Neural progenitor cell (in vitro differentiated cells): ENCODE results near the gene MRPL50. TPM values are rescaled to one million over a fixed set of nuclear protein-coding genes. Genes with fewer than 3 reads are reported as not detected.

ENCODE experiments used
- DNase-seq: peaks from one replicate; pipeline ENCODE4 v3.0.0-alpha.2; 2016; ENCODE audit warnings: low spot score
- H2AFZ ChIP-seq: fragments of 200-600 bp; sonication (generic); replicated peaks from 2 replicates; pipeline ENCODE4 v1.6.1; 2016; ENCODE audit warnings: antibody characterized with exemption
- H3F3A ChIP-seq: fragments of 200-600 bp; sonication (generic); 2 replicates; pipeline ENCODE4 v1.6.1; 2016; ENCODE audit warnings: antibody characterized with exemption, low read depth
- H3K27ac ChIP-seq: fragments of 200-600 bp; sonication (generic); 2 replicates; pipeline ENCODE4 v1.5.1; 2016; ENCODE audit warnings: mild to moderate bottlenecking
- H3K27me3 ChIP-seq: fragments of 200-600 bp; sonication (generic); 2 replicates; pipeline ENCODE4 v1.6.1; 2016; ENCODE audit warnings: mild to moderate bottlenecking, moderate library complexity
- H3K36me3 ChIP-seq: fragments of 200-600 bp; sonication (generic); 2 replicates; pipeline ENCODE4 v1.5.1; 2016
- H3K4me1 ChIP-seq: fragments of 200-600 bp; sonication (generic); 2 replicates; pipeline ENCODE4 v1.6.1; 2016; ENCODE audit warnings: mixed run types
- H3K4me2 ChIP-seq: fragments of 200-600 bp; sonication (generic); 2 replicates; pipeline ENCODE4 v1.6.1; 2016
- H3K4me3 ChIP-seq: fragments of 200-600 bp; sonication (generic); 2 replicates; pipeline ENCODE4 v1.5.1; 2016
- H3K79me2 ChIP-seq: fragments of 200-600 bp; sonication (generic); 2 replicates; pipeline ENCODE4 v1.6.1; 2016; ENCODE audit warnings: low read depth
- H3K9ac ChIP-seq: fragments of 200-600 bp; sonication (generic); 2 replicates; pipeline ENCODE4 v1.6.1; 2016
- H3K9me3 ChIP-seq: fragments of 200-600 bp; sonication (generic); 2 replicates; pipeline ENCODE4 v1.5.1; 2016; ENCODE audit warnings: low read depth
- H4K20me1 ChIP-seq: fragments of 200-600 bp; sonication (generic); 2 replicates; pipeline ENCODE4 v1.6.1; 2016; ENCODE audit warnings: low read depth
- H3K27ac Mint-ChIP-seq: 3 replicates; pipeline ENCODE4 v1.8.0; 2021; ENCODE audit warnings: mixed read lengths
- H3K27me3 Mint-ChIP-seq: 2 replicates; pipeline ENCODE4 v1.8.0; 2022; ENCODE audit warnings: low read depth, mild to moderate bottlenecking, inconsistent platforms, moderate library complexity, mixed read lengths; ENCODE audit not compliant: insufficient read depth
- H3K36me3 Mint-ChIP-seq: 3 replicates; pipeline ENCODE4 v1.8.0; 2021; ENCODE audit warnings: mixed read lengths
- H3K4me1 Mint-ChIP-seq: 3 replicates; pipeline ENCODE4 v1.8.0; 2021; ENCODE audit warnings: mixed read lengths
- H3K4me3 Mint-ChIP-seq: 3 replicates; pipeline ENCODE4 v1.8.0; 2021; ENCODE audit warnings: mild to moderate bottlenecking, moderate library complexity, mixed read lengths
- H3K9me3 Mint-ChIP-seq: 3 replicates; pipeline ENCODE4 v1.8.0; 2020; ENCODE audit warnings: mixed read lengths
- EZH2 ChIP-seq: fragments of 200-600 bp; sonication (generic); IDR thresholded peaks from 2 replicates; pipeline ENCODE4 v1.6.1; 2017; ENCODE audit warnings: antibody characterized with exemption, mild to moderate bottlenecking, moderate library complexity
- EZH2phosphoT487 ChIP-seq: fragments of 200-600 bp; sonication (generic); IDR thresholded peaks from 2 replicates; pipeline ENCODE4 v1.6.1; 2017; ENCODE audit warnings: antibody characterized with exemption
- total RNA-seq: library from RNA; depleted of rRNA; stranded (reverse); fragments of >200 nt; gene quantifications from 2 replicates; pipeline ENCODE4 v1.2.3, GENCODE V29; 2015; ENCODE audit warnings: low replicate concordance
- TF ChIP-seq, protein P1 (sequence below): fragments of 200-600 bp; sonication (generic); IDR thresholded peaks from 2 replicates; pipeline ENCODE4 v1.5.1; 2017; ENCODE audit warnings: antibody characterized with exemption, mild to moderate bottlenecking

MRPL50 gene
- total RNA-seq, 1 donor from 2014 or later, result 42.7 TPM

- no peak within 1 kb of the TSS for H3K27ac ChIP-seq
- Mint-ChIP-seq H3K36me3 (no peaks in the 10 kb centered on the region), H3K27me3 (peaks cover 2% of the 10 kb centered on the region), H3K4me3 (no peak within 1 kb of the TSS), H3K4me1 (no peaks in the 10 kb centered on the region), H3K27ac (no peak within 1 kb of the TSS), H3K9me3 (no peaks in the 10 kb centered on the region)
- no peak within 1 kb of the TSS for H3K9ac ChIP-seq
- no peak for TF ChIP-seq EZH2phosphoT487
- TF ChIP-seq, protein P1, sequence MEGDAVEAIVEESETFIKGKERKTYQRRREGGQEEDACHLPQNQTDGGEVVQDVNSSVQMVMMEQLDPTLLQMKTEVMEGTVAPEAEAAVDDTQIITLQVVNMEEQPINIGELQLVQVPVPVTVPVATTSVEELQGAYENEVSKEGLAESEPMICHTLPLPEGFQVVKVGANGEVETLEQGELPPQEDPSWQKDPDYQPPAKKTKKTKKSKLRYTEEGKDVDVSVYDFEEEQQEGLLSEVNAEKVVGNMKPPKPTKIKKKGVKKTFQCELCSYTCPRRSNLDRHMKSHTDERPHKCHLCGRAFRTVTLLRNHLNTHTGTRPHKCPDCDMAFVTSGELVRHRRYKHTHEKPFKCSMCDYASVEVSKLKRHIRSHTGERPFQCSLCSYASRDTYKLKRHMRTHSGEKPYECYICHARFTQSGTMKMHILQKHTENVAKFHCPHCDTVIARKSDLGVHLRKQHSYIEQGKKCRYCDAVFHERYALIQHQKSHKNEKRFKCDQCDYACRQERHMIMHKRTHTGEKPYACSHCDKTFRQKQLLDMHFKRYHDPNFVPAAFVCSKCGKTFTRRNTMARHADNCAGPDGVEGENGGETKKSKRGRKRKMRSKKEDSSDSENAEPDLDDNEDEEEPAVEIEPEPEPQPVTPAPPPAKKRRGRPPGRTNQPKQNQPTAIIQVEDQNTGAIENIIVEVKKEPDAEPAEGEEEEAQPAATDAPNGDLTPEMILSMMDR, result no peak
- no peak for TF ChIP-seq EZH2
- no peaks in the 10 kb centered on the region for H3K27me3 ChIP-seq
- H4K20me1 ChIP-seq, result no peaks in the 10 kb centered on the region
- no peak for DNase-seq
- no peak within 1 kb of the TSS for H3K4me3 ChIP-seq
- H3K4me1 ChIP-seq, result no peaks in the 10 kb centered on the region
- H3K9me3 ChIP-seq, result no peaks in the 10 kb centered on the region
- no peak within 1 kb of the TSS for H2AFZ ChIP-seq
- no peaks in the 10 kb centered on the region for H3F3A ChIP-seq
- no peaks in the 10 kb centered on the region for H3K36me3 ChIP-seq
- no peak within 1 kb of the TSS for H3K4me2 ChIP-seq
- no peaks in the 10 kb centered on the region for H3K79me2 ChIP-seq
These were observed 37.2 kb upstream of the MRPL50 start, which contains the start of gene ALDOB for GRCh38 chr9:101435601-101436079. ALDOB (minus strand) TSS chr9:101435774; CDS start chr9:101430887, 4,887 bp downstream.

DNA sequence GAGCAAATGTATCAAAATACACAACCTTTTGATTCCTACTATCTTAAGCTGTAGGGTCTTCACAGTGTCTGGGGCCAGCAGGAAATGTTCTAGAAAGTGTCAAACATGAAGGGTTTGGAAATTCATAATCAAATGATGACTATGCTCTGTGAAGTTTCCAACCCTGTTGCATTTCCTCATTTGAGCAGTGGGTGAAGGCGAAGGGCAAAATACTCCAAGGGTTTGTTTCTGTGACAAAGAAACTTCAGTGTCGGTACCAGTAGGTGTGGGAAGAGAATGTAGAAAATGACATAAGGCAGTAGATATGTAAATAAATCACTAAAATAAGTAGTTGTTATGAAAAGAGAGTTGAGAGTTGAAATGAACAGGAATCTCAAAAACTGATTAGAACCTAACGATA, 36.6 kb upstream of the MRPL50 start:
- no peak for TF ChIP-seq EZH2phosphoT487
- TF ChIP-seq, protein P1, result no peak
- TF ChIP-seq EZH2, result no peak
- Histone ChIP-seq H3K27me3 (no peaks in the 10 kb centered on the region), H3K27ac (no peak overlapping the region), H4K20me1 (no peaks in the 10 kb centered on the region), H3K36me3 (no peaks in the 10 kb centered on the region), H3K9ac (no peak overlapping the region), H2AFZ (no peak overlapping the region), H3K79me2 (no peaks in the 10 kb centered on the region), H3K9me3 (no peaks in the 10 kb centered on the region), H3F3A (no peaks in the 10 kb centered on the region), H3K4me2 (no peak overlapping the region), H3K4me1 (no peaks in the 10 kb centered on the region), H3K4me3 (no peak overlapping the region)
- DNase-seq, result no peak
- H3K27ac Mint-ChIP-seq, result no peak overlapping the region
- H3K4me3 Mint-ChIP-seq, result no peak overlapping the region
- H3K9me3 Mint-ChIP-seq, result no peaks in the 10 kb centered on the region
- peaks cover 2% of the 10 kb centered on the region for H3K27me3 Mint-ChIP-seq
- no peaks in the 10 kb centered on the region for H3K4me1 Mint-ChIP-seq
- H3K36me3 Mint-ChIP-seq, result no peaks in the 10 kb centered on the region

DNA sequence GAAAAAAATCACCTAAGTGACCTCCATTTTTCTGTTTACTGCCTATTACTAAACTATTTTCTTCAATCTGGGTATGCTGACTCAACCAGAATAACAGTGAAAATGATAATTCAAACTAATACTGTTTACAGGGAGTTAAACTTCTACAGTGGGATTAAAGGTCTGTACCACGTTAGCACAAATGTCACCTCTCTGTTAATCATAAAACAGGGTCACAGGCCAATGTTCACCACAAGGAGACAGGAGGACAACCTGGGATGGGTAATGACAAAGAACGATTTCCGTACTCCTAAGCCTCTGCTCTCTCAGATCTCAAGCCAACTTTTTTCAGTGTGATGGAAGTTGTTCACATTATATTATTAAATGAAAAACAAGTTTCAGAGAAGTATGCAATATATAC, 34.8 kb upstream of the MRPL50 start:
- no peaks in the 10 kb centered on the region for H3K36me3 ChIP-seq
- peaks cover 2% of the 10 kb centered on the region for H3K27me3 Mint-ChIP-seq
- H3K27me3 ChIP-seq, result no peaks in the 10 kb centered on the region
- H3K9ac ChIP-seq, result no peak overlapping the region
- no peaks in the 10 kb centered on the region for H3K79me2 ChIP-seq
- no peaks in the 10 kb centered on the region for H3F3A ChIP-seq
- no peak for TF ChIP-seq EZH2phosphoT487
- TF ChIP-seq, protein P1, result no peak
- no peak for TF ChIP-seq EZH2
- H3K4me1 ChIP-seq, result no peaks in the 10 kb centered on the region
- H3K4me2 ChIP-seq, result no peak overlapping the region
- no peaks in the 10 kb centered on the region for H3K4me1 Mint-ChIP-seq
- H3K27ac ChIP-seq, result no peak overlapping the region
- H3K9me3 ChIP-seq, result no peaks in the 10 kb centered on the region
- no peak overlapping the region for H3K4me3 Mint-ChIP-seq
- DNase-seq, result no peak
- H3K4me3 ChIP-seq, result no peak overlapping the region
- no peaks in the 10 kb centered on the region for H3K36me3 Mint-ChIP-seq
- no peaks in the 10 kb centered on the region for H3K9me3 Mint-ChIP-seq
- H4K20me1 ChIP-seq, result no peaks in the 10 kb centered on the region
- H3K27ac Mint-ChIP-seq, result no peak overlapping the region
- H2AFZ ChIP-seq, result no peak overlapping the region
